LHCN-M2 (cell line): ENCODE measurements around the gene ST6GAL1. TPM values are rescaled to one million over a fixed set of nuclear protein-coding genes. Genes with fewer than 3 reads are reported as not detected.
"Not testable (repeated sequence)": the region's sequence is repeated elsewhere in the genome, so short reads cannot be mapped to it uniquely, and the experiment has no call there.

Source experiments
- DNase-seq: peaks from one replicate; pipeline ENCODE4 v3.0.0-alpha.2; 2012; ENCODE audit warnings: low read depth
- total RNA-seq: library from RNA; depleted of rRNA; stranded (reverse); fragments of >200 nt; gene quantifications from 2 replicates; pipeline ENCODE4 v1.2.3, GENCODE V29; 2014

The ST6GAL1 gene
- total RNA-seq, 1 experiment from 2014 or later: 2.0 TPM

DNA sequence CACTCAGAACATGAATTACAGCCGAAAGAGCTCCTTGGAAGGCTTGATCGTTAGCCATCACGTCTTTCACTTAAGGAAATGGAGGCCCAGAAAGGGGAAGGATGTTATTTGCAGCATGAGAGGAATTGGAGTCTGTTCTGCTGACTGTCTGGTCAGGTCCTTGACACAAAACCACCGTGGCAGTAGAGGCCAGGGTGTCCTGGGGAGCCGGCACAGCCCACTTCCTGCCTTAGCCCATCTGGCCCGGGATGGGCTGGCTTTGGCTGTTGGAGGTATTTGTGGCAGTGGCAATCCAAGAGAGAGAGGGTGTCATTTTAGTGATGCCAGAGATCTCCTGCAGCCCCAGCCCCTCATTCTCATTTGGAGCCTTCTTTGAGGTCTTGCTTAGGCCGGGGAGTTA, 37.4 kb downstream of the ST6GAL1 start:
- DNase-seq: no peak

DNA sequence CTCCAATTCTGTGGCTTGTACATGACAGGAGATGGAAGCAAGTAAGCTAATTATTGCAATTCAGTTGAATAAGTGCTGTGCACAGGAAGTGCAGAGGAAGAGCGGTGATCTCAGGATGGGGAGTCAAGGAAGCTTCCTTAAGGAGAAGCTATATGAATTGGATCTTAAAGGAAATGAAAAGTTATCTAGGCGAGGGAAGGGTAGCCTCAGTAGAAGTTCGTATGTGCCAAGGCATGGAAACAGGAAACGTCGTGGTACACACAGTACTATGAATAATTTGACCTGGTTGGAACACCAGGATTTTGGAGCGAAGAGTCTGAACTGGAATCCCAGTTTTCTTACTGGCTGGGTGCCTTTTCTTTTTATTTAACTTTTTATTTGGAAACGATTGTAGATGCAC, 39.3 kb downstream of the ST6GAL1 start:
- DNase-seq: no peak

DNA sequence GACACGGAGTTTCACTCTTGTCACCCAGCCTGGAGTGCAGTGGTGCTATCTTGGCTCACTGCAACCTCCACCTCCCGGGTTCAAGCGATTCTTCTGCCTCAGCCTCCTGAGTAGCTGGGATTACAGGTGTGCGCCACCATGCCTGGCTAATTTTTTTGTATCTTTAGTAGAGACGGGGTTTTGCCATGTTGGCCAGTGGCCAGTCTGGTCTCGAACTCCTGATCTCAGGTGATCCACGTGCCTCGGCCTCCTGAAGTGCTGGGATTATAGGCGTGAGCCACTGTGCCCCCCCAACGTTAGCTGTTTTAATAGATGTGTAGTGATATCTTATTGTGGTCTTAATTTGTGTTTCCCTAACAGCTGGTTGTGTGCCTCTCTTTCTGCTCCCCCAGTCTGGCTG, 40.8 kb downstream of the ST6GAL1 start:
- not testable (repeated sequence) for DNase-seq

DNA sequence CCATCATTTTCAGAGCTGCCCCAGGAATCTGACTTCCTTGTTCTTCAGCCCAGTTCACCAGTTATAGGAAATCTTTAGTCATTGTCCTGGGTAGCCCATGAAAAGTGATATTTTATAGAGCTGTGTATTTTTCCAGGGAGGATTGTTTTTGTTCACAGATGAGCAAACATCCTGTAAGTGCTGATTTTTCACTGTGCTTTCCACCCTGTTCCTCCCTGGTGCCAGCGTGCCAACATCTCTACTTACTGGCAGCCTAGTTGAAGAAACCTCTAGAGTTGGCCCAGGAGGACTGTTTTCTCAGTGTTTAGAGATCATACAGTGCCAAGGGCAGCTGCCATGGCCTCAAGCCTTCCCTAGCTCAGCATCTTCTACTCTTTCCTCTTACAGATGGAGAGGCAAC, 41.3 kb downstream of the ST6GAL1 start:
- no peak for DNase-seq

DNA sequence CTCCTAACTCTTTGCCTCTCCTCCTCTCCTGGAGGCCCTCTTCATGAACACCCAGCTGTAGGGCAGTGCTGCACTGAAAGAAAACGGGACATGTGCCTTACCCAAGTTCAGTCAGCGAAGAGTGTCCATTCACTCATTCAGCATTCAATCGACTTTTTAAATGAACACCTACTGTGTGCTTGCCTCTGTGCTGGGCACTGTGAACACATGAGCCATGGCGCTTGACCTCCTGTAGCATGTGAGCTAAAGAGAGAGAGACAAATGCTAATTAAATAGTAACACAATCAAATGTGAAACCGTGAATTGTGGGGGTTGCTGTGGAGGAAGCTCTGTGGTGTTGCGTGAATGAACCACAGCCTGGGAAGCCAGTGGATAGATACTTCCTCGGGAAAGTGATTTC, 43.4 kb downstream of the ST6GAL1 start:
- DNase-seq: no peak

DNA sequence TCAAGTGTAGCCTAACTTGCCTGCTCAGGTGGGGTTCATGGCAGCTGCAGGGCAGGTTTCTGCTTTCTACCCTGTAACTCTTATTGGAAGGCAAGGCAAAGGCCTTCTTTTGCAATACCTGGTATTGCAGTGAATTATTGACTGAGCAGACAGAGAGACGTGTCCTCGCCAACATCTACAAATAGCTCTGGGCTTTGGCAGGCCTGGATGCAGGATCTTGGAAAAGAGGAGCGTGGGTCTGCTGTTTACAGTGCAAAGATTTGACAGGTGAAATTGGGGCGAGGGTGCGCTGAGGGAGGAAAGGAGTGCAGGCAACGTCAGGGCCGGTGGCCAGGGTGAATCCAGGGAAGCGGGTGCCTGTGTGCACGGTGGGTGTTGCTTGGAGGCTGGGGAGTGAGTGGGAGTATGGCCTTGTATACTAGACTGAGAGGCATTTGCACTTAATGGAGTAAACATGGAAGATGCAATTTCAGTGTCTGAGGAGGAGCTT, 44.5 kb downstream of the ST6GAL1 start:
- DNase-seq: no peak

DNA sequence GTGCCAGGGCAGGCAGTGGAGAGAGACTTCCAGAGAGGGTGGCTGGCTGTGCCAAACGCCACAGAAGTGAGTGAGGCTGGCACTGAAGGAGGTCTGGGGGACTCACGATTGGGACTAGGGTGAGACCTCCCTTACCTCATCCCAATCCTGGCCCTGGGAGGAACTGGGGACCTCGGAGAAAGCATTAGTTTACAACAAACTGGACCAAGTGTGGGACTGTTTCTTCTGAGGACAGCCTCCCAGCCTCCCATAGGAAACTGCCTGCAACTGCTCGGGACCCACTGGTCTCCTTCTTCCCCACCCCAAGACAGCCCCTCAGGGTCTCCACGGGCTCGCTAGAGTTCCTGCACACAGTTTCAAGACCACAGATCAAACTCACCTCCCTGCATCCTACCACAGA, 45.4 kb downstream of the ST6GAL1 start:
- no peak for DNase-seq

DNA sequence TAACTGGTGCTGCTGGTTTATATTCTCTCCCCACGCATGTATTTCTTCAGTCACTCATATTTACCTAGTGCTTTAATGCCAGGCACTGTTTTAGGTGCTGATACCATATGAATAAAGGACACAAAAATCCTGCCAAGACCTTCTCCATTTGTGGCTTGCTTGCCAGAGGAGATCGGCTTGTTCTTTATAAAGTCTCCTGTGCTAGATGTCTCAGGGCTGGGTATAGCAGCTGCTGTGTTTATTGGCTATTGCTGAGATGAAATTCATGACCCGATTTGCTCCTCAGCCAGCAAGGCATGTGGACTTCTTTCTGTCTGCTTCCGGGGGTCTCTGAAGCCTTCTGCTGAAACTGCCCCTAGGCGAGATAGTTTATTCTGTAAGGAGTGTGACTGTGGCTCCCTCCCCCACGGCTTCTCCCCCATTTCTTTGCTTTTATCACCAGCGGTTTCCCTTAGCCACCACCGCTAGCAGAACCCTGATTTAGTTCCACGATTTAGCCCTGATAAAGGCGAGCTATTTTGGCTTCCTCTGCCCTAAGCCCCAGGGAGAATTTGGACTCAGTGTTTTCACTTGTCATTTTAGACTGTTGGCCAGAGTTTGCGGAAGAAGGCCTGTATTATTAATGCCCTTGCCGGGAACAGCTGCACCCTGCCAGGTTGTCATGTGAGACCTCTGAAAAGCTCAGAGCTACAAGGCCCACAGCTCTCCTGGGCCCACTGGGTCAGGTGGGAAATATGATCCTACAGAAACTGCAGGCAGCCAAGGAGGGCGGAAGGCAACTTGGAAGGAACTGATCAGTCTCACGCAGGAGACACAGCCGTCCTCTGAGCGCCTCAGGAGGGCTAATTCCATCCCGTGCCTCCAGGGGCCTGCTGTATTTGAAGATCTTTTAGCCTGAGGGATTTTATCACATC, 46.8 kb downstream of the ST6GAL1 start:
- peak; percentile 55 for DNase-seq

DNA sequence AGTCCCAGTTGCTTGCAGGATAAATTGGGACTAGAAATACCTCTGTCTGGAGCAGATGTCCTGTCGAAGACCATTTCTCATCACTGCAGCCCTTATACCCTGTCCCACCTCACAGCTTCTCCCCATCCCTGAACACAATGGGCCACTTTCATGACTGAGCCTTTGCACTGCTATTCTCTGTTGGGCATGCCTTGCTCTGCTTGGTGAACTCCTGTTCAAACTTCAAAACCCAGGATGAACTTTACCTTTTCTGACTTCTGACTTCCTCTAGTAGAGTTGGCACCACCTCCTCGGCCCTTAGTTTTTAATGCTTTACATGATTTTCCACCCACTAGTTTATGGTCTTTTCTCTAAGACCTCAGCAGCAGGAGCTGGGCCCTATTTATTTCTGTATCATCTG, 48.4 kb downstream of the ST6GAL1 start:
- no peak for DNase-seq

DNA sequence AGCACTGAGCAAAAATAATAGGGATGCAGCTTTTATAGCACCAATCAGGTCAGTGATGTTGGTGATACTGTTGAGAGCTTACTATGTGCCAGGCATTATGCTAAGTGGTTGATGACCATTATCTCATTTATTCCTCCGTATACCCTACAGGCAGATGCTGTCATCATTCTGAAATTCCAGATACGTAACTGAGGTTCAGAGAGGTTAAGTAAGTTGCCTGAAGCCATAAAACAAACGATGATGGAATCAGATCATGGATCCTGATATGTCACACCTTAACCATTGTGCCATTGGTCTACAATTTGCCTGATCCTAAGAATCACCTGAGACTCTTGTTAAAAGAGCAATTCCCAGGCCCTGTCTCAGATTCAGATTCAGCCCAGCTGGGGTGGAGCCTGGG, 49.5 kb downstream of the ST6GAL1 start:
- no peak for DNase-seq

DNA sequence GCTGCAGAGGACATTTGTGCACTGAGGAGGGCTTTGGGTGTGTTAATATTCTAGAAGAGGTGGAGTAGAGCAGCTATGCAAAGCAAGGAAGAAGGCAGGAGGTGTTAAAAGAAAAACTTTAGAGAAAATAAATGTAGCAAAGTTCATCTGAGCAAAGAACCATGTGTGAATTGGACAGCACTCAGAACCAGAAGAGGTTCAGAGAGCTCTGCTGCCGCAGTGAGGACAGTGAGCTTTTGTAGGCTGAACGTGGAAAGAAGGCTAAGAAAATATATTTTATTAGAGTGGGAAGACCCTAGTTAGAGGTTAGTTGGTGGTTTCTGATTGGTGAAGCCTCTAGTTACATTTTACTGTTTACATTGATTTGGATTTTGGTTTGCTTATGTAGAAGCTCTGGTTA, 50.7 kb downstream of the ST6GAL1 start:
- DNase-seq: no peak

DNA sequence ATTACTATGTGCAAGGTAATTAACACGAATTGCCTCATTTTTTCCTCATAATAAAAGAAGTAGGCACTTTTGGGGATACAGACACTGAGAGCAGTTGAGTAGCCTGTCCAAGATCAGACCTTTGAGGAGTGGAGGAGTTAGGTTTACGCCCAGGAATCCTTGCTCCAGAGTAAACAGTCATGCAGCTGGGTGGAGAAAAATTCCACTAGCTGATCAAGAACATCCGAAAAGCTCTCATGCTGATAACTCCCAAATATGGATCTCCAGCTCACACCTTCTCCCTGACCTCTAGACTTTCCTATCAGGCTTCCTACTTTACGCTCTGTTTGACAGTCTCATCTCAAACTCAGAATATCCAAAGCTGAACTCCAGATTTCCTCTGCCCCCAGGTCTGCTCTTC, 53.3 kb downstream of the ST6GAL1 start:
- no peak for DNase-seq

DNA sequence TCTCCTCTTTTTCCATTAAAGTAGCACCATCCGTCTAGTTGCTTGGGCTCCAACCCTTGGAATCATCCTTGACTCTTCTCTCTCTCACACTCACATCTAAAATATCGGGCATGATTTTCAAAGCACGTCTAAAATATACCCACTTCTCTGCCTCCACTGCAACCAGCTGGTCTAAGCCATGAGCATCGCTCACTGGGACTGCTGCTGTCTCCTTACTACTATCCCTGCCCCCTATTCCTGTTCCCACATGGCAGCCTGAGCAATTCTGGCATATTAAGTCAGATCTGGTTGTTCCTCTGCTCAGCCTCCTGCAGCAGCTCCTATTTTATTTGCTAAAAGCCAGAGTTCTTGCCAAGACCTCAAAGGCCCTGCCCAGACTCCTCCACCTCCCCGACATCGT, 53.7 kb downstream of the ST6GAL1 start:
- no peak for DNase-seq

DNA sequence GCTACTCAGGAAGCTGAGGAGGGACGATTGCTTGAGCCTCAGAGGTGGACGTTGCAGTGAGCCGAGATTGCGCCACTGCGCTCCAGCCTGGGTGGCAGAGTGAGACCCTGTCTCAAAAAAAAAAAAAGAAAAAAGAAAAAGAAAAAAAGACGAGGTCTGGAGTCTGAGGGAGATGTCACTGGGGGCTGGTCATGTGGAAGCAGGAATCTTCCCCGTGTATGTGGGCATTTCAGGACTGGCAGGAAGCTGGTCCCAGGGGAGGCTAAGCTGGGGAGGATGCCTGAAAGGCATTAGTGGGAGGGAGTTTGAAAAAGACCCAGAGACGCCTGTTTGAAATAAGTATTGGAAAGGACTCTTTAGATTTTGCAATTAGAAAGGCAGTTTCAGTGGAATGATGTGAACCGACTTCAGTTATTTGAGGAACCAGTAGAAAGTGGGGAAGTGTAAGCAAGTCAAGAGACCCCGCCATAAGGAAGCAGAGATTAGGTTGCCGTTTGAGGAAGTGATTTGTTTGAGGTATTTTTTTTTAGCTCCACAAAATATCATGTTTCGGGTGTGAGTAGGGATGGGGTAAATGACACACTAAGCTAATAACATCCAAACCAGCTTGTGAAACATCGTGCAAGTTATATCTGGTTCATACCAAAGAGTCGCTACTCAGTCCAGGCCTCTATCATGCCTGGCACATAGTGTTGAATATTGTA, 55.5 kb downstream of the ST6GAL1 start:
- peak; percentile 17 for DNase-seq

DNA sequence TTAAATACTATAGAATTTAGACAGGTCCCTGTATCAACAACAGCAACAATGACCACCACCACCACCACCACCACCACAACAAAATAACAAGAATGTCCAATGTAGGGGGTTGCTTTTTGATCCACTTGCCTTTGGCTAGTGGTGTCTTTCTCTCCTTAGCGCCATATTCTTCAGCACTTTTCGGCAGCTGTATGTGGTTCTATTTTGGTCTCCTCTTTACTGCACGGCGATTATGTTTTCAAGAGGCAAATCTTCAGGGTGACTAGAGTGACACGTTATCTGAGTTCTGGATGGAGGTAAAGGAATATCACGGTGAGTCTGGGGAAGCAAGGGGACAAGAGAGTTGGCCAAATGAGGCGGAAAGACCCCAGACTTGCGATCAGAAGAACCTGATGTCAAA, 56.1 kb downstream of the ST6GAL1 start:
- no peak for DNase-seq

DNA sequence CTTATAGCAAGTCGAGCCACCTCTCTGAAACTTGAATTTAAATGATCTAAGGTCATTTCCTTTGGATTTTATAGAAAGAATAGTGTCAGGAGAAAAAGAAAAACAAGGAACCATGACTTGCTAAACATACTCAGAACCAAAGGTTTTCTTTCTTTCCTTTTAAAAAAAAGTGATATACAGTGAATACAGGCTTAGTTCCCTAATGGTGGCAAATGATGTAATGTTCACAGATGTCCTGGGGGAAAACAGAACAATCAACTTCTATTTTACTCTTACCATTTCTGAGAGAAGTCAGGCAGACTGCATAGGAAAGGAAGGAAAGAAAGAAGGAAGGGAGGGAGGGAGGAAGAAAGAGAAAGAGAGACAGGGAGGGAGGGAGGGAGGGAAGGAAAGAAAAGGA, 56.5 kb downstream of the ST6GAL1 start:
- DNase-seq: no peak

DNA sequence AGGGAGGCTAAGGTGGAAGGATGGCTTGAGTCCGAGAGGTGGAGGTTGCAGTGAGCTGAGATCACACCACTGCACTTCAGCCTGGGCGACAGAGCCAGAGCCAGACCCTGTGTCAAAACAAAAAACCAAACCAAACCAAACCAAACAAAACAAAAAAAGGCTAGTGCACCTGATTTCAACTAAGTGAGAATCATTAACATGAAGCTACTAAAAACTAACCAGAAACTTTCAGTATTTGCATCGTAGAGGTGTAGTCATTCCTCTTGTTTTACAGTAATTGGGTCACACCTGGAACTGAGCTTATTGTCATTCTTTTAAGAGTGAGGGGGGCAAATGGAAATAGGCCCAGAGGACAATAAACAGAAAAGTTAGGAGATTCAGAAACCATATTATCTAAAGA, 58.5 kb downstream of the ST6GAL1 start:
- DNase-seq: no peak

DNA sequence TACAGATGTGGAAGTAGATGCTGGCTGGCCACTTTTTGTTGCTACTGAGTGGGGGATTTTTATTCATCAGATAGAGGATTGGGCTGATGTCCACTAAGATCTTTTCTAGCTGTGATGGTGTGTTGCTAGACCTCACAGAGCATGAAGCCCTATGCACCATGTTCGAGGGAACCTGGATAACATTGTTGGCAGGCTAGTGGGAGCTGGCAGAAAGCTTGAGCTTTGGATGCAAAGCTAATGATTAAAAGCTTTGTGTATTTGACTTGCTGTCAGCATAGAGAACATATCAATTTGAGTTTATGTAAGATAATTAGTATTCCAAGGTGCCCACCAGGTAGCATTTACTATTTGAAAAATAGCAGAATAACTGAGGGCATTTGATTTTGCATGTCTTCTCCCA, 59.1 kb downstream of the ST6GAL1 start:
- no peak for DNase-seq

DNA sequence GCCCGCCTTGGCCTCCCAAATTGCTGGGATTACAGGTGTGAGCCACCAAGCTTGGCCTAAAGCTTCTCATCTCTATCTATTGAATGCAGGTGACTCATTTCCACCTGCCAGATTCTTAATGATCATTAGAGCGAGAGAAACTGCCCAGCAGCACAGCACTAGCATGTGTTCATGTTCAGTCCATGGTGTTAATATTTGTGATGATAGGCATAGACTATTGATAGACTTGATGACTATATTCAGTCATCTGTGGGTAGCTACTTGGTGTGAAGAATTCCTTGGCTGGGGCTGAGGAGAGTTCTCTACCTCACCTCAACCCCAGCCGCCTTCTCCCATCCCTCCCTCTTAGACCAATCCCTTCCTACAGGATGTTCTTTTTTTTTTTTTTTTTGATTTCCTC, 60.0 kb downstream of the ST6GAL1 start:
- DNase-seq: no peak

DNA sequence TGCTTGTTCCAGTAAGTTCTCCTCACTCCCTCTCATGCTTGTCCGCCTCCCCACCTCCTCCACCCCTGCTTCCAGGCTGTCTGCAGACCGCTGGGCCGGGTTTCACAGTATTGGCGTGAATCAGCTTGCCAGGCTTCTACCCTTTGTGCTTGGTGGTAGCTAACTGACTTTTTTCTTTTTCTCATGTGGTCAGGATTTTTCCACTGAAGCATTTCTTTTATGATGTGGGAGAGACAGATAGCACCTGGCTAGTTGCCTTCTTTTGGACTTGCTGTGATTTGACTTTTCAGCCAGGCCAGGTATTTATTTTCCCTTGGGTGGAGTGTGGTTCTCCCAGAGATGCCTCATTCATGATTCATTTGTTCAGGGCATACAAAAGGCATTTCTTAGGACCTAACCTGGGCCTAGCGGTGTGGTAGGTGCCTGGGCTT, 60.6 kb downstream of the ST6GAL1 start:
- no peak for DNase-seq

DNA sequence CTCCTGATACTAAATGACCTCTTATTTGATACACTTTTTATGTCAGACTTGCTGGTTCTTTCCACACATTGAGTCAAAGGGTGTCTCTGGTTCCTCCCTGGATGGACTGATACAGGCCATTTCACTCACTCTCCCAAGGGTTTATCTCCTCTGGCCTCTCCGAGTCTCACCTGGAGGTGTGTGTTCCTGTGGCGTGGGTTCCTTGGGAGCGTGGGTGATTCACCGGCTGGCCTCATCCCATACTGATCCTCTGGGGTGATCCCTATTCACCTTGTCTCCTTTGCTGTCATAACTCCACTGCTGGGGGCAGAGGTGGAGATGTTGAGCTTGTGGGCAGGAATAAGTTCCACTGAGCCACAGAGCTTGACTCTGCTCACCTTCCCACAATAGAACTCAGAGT, 61.1 kb downstream of the ST6GAL1 start:
- no peak for DNase-seq

DNA sequence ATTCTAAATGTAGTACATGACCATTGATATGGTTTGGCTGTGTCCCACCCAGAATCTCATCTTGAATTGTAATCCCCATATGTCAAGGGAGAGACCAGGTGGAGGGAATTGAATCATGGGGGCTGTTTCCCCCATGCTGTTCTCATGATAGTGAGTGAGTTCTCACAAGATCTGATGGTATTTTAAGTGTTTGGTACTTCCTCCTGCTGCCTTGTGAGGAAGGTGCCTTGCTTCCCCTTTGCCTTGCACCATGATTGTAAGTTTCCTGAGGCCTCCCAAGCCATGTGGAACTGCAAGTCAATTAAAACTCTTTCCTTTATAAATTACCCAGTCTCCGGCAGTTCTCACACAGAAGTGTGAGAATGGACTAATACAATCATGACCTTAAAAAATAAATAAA, 61.8 kb downstream of the ST6GAL1 start:
- DNase-seq: not testable (repeated sequence)
